DMS153 (cell line): ENCODE data around the gene PIK3R3.

ENCODE experiments used
- DNase-seq: peaks from one replicate; lab custom pipeline; 2025; lab: John Stamatoyannopoulos, UW

PIK3R3 gene

GRCh38 chr1:46157916-46158311 lies 25.5 kb upstream of the PIK3R3 start:
- no peak for DNase-seq

- DNase-seq = no peak
Measured at GRCh38 chr1:46153732-46154131, 21.3 kb upstream of the PIK3R3 start.

- DNase-seq = no peak
Measured at GRCh38 chr1:46153228-46153627, 20.8 kb upstream of the PIK3R3 start.

DNA sequence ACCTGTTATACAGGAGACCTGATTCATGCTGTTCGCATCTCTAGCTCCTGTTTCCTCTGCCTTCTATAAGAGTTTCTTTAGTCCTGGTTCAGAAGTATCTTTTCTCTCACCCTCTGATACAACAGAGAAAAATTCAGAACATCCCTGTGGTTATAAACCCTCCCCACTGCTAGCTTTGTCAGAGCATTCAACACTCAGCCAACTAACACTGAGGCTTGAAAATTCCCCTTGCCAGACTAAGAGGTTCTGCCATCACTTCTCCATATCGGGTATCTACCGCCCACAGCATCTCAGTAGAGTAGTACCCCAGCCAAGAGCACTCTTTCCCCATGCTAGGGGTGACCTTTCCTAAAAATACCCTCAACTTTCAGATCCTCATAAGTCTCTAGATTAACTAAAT lies 19.6 kb upstream of the PIK3R3 start:
- no peak for DNase-seq

GRCh38 chr1:46150085-46150484 lies 17.7 kb upstream of the PIK3R3 start:
- no peak for DNase-seq

GRCh38 chr1:46148318-46148717 lies 15.9 kb upstream of the PIK3R3 start:
- DNase-seq = no peak

GRCh38 chr1:46137916-46138315 lies 5.5 kb upstream of the PIK3R3 start:
- DNase-seq = no peak

- no peak for DNase-seq
Measured at GRCh38 chr1:46136711-46137110, 4.3 kb upstream of the PIK3R3 start.

- peak; percentile 64 for DNase-seq
Measured at GRCh38 chr1:46134660-46135331, 2.4 kb upstream of the PIK3R3 start.

DNA sequence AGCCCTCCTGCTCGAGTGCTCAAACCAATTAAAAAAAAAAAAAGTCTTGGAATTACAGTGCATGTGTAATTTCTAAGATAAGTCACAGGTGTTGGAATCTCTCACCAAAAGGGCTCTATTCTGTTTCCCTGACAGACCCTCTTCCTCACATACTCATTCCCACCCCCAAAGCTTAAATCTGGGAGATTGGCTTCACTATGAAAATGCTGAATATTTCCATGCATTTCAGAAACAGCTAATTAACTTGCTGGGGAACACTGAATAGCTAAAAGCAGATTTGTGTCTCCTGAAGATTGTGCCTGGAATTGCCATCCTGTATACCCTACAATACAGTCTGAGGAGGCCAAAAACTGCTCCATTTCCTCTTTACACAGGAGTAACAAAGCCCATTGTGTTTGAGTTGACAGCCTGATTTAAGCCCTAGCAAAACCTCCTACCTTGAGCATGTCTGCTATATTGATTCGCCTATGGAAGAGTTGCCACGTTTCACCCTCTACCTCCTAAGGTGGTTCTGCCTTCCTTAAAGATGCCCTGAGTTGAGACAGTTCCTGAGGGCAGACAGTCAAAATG lies 1.4 kb upstream of the PIK3R3 start:
- peak; percentile 28 for DNase-seq

DNA sequence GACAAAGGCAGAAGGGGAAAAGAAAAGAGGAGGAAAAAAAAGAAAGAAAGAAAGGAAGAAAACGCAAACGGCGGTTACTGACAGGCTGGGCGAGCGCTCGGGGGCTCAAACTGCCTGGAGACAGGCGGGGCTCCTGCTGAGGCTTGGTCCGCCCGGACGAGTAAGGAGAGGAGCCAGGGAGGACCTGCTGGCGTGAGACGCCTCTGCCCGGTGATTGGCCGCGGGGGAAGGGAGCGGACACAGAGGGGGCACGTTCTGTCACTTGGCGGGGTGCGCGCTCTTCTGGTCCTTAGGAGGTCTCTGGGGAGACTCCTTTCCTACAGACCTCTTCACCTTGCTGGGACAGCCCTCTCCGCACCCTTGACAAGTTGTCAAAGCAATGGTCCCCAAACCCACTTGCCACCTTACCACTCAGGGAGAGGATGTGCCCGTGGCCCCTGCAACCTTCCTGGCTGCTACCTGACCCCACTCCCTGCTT lies 791 bp upstream of the PIK3R3 start:
- no peak for DNase-seq

GRCh38 chr1:46131712-46132528 lies 509 bp downstream of the PIK3R3 start:
- DNase-seq = peak; percentile 49

DNA sequence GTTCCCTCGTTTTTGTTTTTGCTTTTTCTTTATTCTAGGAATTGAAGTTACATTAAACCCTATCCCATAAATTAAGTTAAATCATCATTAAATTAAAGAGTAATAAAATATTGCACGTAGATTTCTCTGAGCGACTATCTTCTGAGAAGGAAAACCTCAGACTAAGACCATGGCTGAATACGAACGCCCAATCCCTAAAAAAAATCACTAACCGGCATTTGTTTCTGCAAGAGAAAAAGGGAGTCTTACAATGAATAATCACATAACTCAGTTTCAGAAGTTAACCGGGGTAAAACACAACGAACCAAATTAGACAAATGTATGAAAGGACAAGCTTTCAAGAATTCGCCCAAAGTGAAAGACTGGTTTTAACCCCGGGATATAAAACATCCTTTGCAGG lies 1.3 kb downstream of the PIK3R3 start:
- DNase-seq = no peak

DNA sequence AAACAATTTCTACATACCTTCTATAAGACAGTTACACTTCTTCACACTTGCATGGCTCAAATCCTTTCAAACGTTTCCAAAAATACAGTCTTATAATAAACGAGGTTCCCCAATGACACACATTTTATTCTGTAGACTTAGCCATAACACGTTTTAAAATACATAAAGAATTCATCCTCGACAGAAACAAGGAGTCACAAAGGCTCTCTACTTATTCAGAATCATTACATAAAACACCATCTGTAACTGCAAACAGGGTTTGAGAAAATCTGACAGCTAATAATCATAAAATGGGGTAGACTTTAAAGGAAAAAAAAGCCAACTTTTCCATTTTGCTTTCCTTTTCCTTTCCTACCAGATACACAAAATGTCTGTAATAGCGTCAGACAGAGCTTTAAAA lies 1.8 kb downstream of the PIK3R3 start:
- no peak for DNase-seq

DNA sequence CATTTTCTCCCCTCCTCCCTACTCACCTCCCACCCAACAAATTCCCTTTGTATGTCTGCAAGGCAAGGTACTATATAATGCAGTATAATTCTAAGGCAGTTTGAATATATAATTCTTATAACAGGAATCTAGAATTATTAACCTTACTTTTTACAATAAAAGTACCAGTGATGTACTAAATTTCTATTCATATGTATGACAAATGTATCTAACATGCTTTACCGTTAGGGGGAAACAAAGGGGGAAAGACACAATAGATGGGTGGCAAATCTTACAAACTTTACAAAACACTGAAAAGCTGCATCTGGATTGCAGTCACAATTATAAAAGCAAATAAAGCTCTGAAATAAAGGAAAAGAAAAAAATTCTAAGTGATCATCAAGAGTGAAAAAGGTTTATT lies 2.3 kb downstream of the PIK3R3 start:
- no peak for DNase-seq

- DNase-seq = no peak
Measured at GRCh38 chr1:46128344-46128743, 4.1 kb downstream of the PIK3R3 start.

GRCh38 chr1:46118856-46119255 lies 13.6 kb downstream of the PIK3R3 start:
- no peak for DNase-seq

DNA sequence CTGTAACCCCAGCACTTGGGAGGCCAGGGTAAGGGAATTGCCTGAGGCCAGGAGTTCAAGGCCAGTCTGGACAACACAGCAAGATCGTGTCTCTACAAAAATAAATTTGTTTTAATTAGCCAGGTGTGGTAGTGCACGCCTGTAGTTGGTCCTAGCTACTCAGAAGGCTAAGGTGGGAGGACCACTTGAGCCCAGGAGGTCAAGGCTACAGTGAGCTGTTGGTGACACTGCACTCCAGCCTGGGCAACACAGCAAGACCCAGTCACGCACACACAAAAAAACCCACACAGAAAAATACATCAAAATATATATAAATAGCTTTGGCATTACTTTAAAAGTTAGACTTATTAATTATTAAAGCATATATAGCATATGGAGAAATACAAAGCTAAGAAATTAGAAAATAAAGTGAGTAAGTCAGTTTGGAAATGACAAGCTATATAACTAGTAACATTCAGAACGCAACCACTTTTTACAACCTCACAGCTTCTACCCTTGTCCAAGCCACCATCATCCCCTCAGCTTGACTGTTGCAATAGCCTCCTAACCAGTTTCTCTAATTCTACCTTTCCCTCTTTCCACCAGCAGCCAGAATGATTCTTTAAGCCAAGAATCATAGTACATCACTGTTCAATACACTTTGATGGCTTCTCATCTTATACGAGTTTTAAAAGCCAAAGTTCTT lies 14.5 kb downstream of the PIK3R3 start:
- no peak for DNase-seq

- no peak for DNase-seq
Measured at GRCh38 chr1:46114925-46115603, 17.4 kb downstream of the PIK3R3 start.

GRCh38 chr1:46113948-46114347 lies 18.5 kb downstream of the PIK3R3 start:
- no peak for DNase-seq

DNA sequence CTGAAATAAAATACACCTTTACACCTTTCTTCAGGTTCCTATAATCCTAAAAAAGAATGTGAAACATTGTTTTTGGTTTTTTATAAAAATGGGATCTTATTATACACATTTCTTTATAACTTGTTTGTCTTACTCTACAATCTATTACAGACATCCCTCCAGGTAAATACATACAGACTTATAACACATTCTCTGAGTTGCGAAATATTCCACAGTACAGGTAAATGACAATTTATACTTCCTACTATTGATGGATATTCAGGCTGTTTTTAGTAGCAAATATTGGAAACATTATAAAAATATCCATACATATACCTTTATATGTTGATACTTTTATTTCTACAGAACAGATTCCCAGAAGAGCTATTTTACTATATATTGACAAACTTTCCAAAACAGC lies 20.3 kb downstream of the PIK3R3 start:
- no peak for DNase-seq

GRCh38 chr1:46110521-46110920 lies 21.9 kb downstream of the PIK3R3 start:
- no peak for DNase-seq
